ENCODE results near the gene TMEM117. TPM values are rescaled to one million over a fixed set of nuclear protein-coding genes. Genes with fewer than 3 reads are reported as not detected.
"Not testable (repeated sequence)": the region's sequence is repeated elsewhere in the genome, so short reads cannot be mapped to it uniquely, and the experiment has no call there.

Gene TMEM117
- total RNA-seq, 1 donor from 2014 or later = 0.80 TPM

- Mint-ChIP-seq H3K36me3 (ENCODE audit: low read depth, unreplicated experiment) (no peaks in the 10 kb centered on the region), H3K27me3 (ENCODE audit: unreplicated experiment) (no peaks in the 10 kb centered on the region), H3K4me3 (ENCODE audit: unreplicated experiment) (no peak overlapping the region), H3K4me1 (ENCODE audit: unreplicated experiment) (peaks cover 2% of the 10 kb centered on the region), H3K27ac (ENCODE audit: unreplicated experiment) (no peak overlapping the region), H3K9me3 (ENCODE audit: unreplicated experiment) (no peaks in the 10 kb centered on the region)
- TF ChIP-seq CTCF (IDR thresholded peaks at IDR 0.05; ENCODE audit: unreplicated experiment) = no peak
- no peak for DNase-seq (ENCODE audit: low spot score)
These were observed 193.3 kb downstream of the TMEM117 start for GRCh38 chr12:44029194-44029593.

DNA sequence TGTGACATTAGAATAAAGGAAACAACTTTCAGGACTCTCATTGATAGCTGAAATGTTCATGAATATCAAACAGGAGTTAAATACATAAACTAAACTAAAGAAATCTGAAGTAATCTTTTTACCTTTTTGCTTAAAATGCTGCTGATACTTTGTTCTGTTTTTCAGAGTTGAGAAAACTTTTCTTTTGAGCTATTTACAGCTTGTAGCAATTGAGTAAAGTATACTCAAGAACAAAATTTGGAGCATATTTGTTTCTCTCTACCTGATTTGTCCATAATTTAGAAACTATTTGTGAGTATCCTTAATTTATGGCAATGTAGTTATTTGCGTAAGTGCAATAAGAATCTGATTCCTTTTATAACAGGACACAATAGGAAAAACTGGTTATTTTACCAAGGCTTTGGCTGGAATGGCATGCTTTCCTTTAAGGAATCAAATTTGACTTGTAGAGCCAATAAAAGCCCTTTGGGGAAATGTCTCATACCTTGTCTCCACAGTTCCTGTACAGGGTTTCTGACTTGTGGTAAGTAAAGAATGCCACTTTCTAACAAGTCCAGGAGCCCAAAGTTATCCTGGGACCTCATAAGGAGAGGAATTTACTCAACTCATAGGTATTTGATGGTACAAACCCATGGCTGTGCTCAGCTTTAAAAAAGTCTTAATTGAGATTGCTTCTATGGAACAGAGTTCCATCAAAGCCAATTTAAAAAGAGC, 195.7 kb downstream of the TMEM117 start:
- no peaks in the 10 kb centered on the region for H3K4me1 Mint-ChIP-seq (ENCODE audit: unreplicated experiment)
- no peaks in the 10 kb centered on the region for H3K27me3 Mint-ChIP-seq (ENCODE audit: unreplicated experiment)
- H3K9me3 Mint-ChIP-seq (ENCODE audit: unreplicated experiment) = no peaks in the 10 kb centered on the region
- H3K36me3 Mint-ChIP-seq (ENCODE audit: low read depth, unreplicated experiment) = no peaks in the 10 kb centered on the region
- TF ChIP-seq CTCF (IDR thresholded peaks at IDR 0.05; ENCODE audit: unreplicated experiment) = no peak
- no peak for DNase-seq (ENCODE audit: low spot score)
- no peak overlapping the region for H3K27ac Mint-ChIP-seq (ENCODE audit: unreplicated experiment)
- no peak overlapping the region for H3K4me3 Mint-ChIP-seq (ENCODE audit: unreplicated experiment)

DNA sequence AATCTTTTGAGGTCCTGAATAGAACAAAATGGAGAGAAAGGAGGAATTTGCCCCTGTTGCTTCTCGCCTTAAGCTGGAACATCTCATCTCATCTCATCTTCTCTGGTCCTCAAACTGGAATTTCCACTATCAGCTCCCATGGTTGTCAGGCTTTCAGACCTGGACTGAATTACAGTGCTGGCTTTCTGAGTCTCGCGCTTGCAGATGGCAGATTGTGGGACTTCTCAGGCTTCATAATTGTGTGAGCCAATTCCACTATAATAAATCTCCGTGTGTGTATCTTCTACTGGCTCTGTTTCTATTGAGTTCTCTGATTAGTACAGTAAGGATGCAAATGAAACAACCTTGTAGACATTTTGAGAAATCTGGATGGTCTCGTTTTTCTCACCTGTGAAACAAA, 199.0 kb downstream of the TMEM117 start:
- TF ChIP-seq CTCF (IDR thresholded peaks at IDR 0.05; ENCODE audit: unreplicated experiment) = no peak

GRCh38 chr12:44036875-44037443, 201.1 kb downstream of the TMEM117 start:
- no peak overlapping the region for H3K27ac Mint-ChIP-seq (ENCODE audit: unreplicated experiment)
- H3K36me3 Mint-ChIP-seq (ENCODE audit: low read depth, unreplicated experiment) = no peaks in the 10 kb centered on the region
- no peaks in the 10 kb centered on the region for H3K27me3 Mint-ChIP-seq (ENCODE audit: unreplicated experiment)
- no peak for DNase-seq (ENCODE audit: low spot score)
- H3K9me3 Mint-ChIP-seq (ENCODE audit: unreplicated experiment) = no peaks in the 10 kb centered on the region
- H3K4me1 Mint-ChIP-seq (ENCODE audit: unreplicated experiment) = no peaks in the 10 kb centered on the region
- no peak for TF ChIP-seq CTCF (IDR thresholded peaks at IDR 0.05; ENCODE audit: unreplicated experiment)
- H3K4me3 Mint-ChIP-seq (ENCODE audit: unreplicated experiment) = no peak overlapping the region

More for the DNA sequence above, 199.0 kb downstream of the TMEM117 start:
- no peaks in the 10 kb centered on the region for H3K9me3 Mint-ChIP-seq (ENCODE audit: unreplicated experiment)
- H3K4me1 Mint-ChIP-seq (ENCODE audit: unreplicated experiment) = no peaks in the 10 kb centered on the region
- H3K4me3 Mint-ChIP-seq (ENCODE audit: unreplicated experiment) = no peak overlapping the region
- H3K36me3 Mint-ChIP-seq (ENCODE audit: low read depth, unreplicated experiment) = no peaks in the 10 kb centered on the region
- no peak overlapping the region for H3K27ac Mint-ChIP-seq (ENCODE audit: unreplicated experiment)
- no peak for DNase-seq (ENCODE audit: low spot score)
- no peaks in the 10 kb centered on the region for H3K27me3 Mint-ChIP-seq (ENCODE audit: unreplicated experiment)

DNA sequence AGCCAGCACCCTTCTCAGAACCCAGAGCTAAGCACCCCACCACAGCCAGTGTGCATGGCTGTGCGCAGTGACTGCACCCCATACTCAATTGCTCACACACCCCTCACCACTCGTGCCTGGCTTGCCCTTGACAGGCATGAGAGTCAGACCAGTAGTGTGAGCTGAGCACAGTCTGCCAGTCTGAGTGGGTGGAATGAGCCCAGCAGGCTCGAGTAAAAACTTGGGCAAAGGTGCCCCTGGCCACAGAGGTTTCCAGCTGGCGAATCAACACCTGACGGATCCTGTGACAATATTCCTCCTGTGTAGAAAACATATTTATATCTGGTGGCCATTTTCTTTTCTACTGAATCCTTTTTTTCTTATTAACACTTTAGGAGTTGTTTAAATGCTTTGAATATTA, 202.5 kb downstream of the TMEM117 start:
- DNase-seq (ENCODE audit: low spot score) = no peak
- peaks cover 1% of the 10 kb centered on the region for H3K27me3 Mint-ChIP-seq (ENCODE audit: unreplicated experiment)
- no peak overlapping the region for H3K27ac Mint-ChIP-seq (ENCODE audit: unreplicated experiment)
- no peaks in the 10 kb centered on the region for H3K9me3 Mint-ChIP-seq (ENCODE audit: unreplicated experiment)
- no peaks in the 10 kb centered on the region for H3K4me1 Mint-ChIP-seq (ENCODE audit: unreplicated experiment)
- no peak for TF ChIP-seq CTCF (IDR thresholded peaks at IDR 0.05; ENCODE audit: unreplicated experiment)
- no peaks in the 10 kb centered on the region for H3K36me3 Mint-ChIP-seq (ENCODE audit: low read depth, unreplicated experiment)
- H3K4me3 Mint-ChIP-seq (ENCODE audit: unreplicated experiment) = no peak overlapping the region

GRCh38 chr12:44044491-44044890, 208.6 kb downstream of the TMEM117 start:
- H3K36me3 Mint-ChIP-seq (ENCODE audit: low read depth, unreplicated experiment); H3K4me3 Mint-ChIP-seq (ENCODE audit: unreplicated experiment); DNase-seq (ENCODE audit: low spot score); H3K27me3 Mint-ChIP-seq (ENCODE audit: unreplicated experiment); H3K9me3 Mint-ChIP-seq (ENCODE audit: unreplicated experiment); H3K27ac Mint-ChIP-seq (ENCODE audit: unreplicated experiment); H3K4me1 Mint-ChIP-seq (ENCODE audit: unreplicated experiment): not testable (repeated sequence)
